GM12873 (cell line): ENCODE measurements around the gene ARSA.

Experiments used
- TF ChIP-seq, protein P1 (sequence below): IDR thresholded peaks from 2 replicates; pipeline ENCODE4 v1.5.1; 2012; ENCODE audit warnings: low read depth, mild to moderate bottlenecking, moderate library complexity, low read length, control low read depth; ENCODE audit not compliant: insufficient read depth; ENCODE audit errors: missing control alignments

ARSA gene

DNA sequence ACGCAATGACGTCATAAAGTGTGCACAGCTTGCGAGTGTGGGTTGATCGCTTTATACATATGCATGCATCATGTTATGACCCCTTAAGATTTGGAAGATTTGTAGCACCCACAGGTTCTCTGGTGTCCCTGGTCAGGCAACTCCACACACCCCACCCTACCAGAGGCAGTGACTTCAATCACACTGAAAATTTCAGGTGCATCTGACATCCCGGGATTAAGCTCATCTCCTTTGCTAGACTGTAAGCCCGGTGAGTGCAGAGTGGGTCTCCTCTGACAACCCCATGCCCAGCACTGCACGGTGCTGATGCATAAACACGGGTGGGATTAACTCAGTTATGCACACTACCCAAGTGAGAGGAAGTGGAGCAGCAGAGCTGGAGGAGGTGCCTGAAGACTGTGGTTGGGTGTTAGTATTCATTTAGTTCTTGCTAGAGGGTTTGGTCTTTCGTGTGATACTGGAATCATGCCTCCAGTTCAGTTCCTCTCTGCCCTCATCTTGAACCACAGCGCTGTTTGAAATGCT, 6.5 kb downstream of the ARSA start:
- TF ChIP-seq, protein P1, sequence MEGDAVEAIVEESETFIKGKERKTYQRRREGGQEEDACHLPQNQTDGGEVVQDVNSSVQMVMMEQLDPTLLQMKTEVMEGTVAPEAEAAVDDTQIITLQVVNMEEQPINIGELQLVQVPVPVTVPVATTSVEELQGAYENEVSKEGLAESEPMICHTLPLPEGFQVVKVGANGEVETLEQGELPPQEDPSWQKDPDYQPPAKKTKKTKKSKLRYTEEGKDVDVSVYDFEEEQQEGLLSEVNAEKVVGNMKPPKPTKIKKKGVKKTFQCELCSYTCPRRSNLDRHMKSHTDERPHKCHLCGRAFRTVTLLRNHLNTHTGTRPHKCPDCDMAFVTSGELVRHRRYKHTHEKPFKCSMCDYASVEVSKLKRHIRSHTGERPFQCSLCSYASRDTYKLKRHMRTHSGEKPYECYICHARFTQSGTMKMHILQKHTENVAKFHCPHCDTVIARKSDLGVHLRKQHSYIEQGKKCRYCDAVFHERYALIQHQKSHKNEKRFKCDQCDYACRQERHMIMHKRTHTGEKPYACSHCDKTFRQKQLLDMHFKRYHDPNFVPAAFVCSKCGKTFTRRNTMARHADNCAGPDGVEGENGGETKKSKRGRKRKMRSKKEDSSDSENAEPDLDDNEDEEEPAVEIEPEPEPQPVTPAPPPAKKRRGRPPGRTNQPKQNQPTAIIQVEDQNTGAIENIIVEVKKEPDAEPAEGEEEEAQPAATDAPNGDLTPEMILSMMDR, result no peak

DNA sequence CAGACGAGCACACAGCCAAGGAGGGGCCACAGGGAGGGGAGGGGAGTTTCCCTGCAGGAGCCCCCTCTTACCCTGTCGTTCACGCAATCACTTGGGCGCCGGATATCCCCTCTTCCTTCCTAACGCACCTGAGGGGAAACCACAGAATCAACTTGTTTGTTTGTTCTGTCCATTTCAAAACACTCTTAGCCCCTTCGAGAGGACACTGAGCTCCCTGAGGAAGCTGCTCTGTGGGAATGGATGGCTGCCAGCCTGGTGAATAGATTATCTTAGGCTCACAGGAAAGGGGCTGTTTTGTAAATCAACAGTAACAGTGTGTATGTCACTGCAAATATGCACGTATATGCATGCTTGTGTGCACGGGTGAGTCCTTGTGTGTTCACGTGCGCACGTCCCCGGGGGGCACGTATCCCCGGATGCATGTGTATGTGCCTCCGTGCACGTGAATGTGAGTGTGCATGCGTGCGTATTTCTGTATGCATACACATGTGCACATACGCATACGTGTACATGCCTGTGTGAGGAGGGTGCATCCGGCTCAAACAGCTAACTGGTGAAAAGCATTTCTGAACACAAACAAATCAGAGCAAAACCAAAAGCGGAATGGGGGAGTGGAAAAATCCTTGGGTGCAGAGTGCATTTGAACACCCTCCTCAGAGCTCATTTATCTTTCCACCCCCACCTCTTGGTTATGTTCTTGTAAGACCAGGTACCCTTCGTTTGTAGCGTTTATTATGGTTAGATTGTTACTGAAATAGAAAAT, 7.2 kb downstream of the ARSA start:
- TF ChIP-seq, protein P1, result peak; percentile 72

DNA sequence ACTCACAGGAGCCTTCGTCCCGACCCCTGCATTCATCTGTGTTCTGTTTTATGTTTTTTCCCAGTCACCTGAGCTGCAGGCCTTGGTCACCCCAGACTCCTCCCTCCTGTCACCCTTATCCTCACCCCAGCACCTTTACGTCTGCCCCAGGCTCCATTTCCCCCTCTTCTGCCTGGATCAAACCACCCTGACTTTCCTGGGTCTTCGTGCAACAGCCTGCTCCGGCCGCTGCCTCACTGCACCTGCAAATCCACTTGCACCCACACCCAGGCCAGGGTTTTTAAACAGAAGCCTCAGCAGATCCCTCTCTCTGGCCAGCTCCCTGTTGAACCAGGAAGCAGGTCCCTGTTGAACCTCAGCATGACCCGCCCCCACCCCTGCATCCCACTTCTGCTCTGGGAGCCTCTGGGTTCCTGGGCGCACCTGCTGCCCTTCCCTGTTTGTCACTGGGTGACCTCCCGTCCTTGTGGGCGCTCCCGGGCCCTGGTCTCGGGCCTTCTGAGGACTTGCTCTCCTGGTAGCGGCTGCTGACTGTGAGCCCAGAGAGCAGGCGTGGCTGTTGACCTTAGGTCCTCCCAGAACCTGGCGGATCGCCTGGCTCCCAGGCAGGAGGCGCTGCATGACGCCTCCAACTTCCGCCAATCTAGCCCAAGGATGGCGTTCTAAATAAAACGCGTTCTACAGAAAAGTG, 14.5 kb downstream of the ARSA start:
- TF ChIP-seq, protein P1, result no peak

DNA sequence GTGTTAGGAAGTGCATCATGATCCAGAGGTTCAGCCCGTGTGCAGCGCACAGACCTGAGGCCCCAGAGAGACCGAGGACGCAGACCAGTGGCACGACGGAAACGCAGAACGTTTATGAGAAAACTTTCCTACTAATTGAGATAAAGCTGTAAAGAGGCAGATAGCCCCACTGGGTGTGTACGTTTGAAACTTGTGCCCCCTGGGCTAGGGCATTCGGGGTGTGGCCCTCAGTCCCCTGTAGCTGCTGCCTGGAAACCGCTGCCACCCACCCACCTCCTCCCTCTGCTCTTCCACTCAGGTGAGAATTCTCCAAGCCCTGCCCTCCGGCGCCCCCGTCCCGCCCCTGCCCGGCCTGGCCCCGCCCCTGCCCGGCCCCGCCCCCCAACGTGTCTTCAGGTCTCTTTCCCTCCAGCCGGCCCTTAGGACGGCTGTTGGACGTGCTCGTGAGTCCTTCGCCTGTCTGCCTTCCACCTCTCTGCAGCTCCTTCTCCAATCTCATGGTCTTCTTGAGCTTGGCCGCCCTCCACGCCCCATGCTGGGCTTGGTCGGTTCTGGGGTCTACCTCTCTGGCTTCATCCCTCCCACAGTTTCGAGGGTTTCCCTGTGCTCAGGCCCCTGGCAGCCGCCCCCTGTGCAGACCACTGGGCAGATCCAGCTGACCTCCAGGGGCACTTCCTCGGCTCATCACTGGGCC, 15.3 kb downstream of the ARSA start:
- TF ChIP-seq, protein P1, result no peak

DNA sequence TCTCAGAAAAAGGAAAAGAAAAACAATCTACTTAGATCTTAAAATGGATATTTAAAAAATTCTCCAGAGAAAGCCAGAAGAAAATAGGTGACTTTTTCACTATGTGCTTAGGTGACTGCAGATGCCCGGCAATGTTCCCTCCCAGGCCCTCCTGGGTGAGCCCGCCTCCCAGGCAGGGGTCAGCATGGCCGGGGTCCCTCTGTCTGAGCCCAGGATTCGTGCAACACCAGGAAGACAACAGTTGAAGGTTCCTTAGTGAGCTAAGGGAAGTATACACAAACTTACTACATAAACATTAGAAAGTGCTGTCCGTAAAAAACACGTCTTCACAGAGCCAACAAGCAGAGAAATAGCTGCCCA, 15.8 kb downstream of the ARSA start:
- TF ChIP-seq, protein P1, result no peak

DNA sequence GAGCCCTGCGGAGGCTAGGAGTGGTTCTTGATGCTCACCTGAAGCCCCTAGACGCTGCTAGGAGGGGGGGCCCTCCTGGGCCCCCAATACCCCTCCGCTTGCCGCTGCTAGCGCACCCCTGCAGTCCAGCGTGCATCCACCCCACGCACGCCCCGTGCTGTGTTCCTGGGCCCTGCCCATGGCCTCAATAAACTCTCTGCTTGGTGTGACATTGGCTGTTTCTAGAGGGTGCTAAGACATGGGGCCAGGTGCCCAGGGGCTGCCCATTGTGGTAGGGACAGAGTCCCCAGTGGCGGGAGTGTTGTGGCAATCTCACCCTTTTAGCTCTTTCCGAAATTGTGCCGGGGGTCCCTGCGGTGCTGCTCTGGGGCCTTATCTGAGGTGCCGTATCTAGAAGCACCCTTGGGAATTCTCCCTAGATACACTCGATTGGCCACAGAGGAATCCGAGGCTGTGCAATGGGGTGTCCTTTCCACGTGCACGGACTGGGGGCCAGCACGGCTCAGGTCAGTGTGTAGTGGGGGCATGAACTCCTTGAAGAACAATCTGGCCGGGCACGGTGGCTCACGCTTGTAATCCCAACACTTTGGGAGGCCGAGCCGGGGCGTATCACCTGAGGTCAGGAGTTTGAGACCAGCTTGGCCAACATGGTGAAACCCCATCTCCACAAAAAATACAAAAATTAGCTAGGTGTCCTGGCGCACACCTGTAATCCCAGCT, 16.5 kb downstream of the ARSA start:
- TF ChIP-seq, protein P1, result no peak
